Measurements from ENCODE around the gene NDUFV2.

- TF ChIP-seq POLR2AphosphoS5 (IDR thresholded peaks at IDR 0.05; ENCODE audit: low read depth, low read length): no peak
- TF ChIP-seq REST (IDR thresholded peaks at IDR 0.05; ENCODE audit: insufficient read depth in 1 of 2, low read depth in 2 of 2, low read length in 2 of 2): no peak
- no peak for TF ChIP-seq TAF1 (IDR thresholded peaks at IDR 0.05; ENCODE audit: borderline replicate concordance, insufficient read depth, low read length)
- no peak for TF ChIP-seq FOXP2 (optimal IDR thresholded peaks at IDR 0.05; ENCODE audit: borderline replicate concordance, extremely low read depth, extremely low read length, insufficient read depth)
Observed at GRCh38 chr18:9066817-9067306, 35.6 kb upstream of the NDUFV2 start.
